Thyroid gland (tissue), 4 donors: ENCODE measurements around the gene KLK2.

Experiments
- CTCF ChIP-seq, 6 experiments: fragments of 200-600 bp in 3 of 6; fragments of 450-650 bp in 3 of 6; sonication (generic) in 3 of 6; IDR thresholded peaks; one replicate each; pipeline ENCODE4 v1.5.1; 2016 to 2019; ENCODE audit warnings: antibody characterized with exemption in 6 of 6, mild to moderate bottlenecking in 2 of 6, inconsistent platforms in 1 of 6, moderate library complexity in 1 of 6
- POLR2A ChIP-seq, 2 donors: fragments of 450-650 bp; IDR thresholded peaks; one replicate each; pipeline ENCODE4 v1.6.1; 2017; ENCODE audit warnings: antibody characterized with exemption in 2 of 2, mild to moderate bottlenecking in 2 of 2, moderate library complexity in 1 of 2

- no peak for TF ChIP-seq POLR2A (IDR thresholded peaks at IDR 0.05)
- TF ChIP-seq CTCF (IDR thresholded peaks at IDR 0.05), result no peak
Measured at GRCh38 chr19:50891253-50891625, 18.0 kb downstream of the KLK2 start.
